GM12878 (cell line): ENCODE measurements around the gene UTP3. TPM values are rescaled to one million over a fixed set of nuclear protein-coding genes. Genes with fewer than 3 reads are reported as not detected.
A peak's percentile ranks its signal among the peaks of the same experiment; 100 is the strongest.

ENCODE experiments used
- BACH1 ChIP-seq: fragments of 450-650 bp; IDR thresholded peaks from 2 replicates; pipeline ENCODE4 v1.6.1; 2017; ENCODE audit warnings: mild to moderate bottlenecking, borderline replicate concordance
- BCL3 ChIP-seq: IDR thresholded peaks from 2 replicates; pipeline ENCODE4 v1.6.1; 2011; ENCODE audit warnings: borderline replicate concordance, low read depth, mild to moderate bottlenecking, moderate library complexity, low read length; ENCODE audit not compliant: insufficient read depth, poor library complexity, severe bottlenecking
- CHD4 ChIP-seq: fragments of 200-600 bp; sonication (generic); IDR thresholded peaks from 2 replicates; pipeline ENCODE4 v1.6.1; 2016; ENCODE audit warnings: mild to moderate bottlenecking
- ETV6 ChIP-seq, 2 experiments: fragments of 450-650 bp in 1 of 2; IDR thresholded peaks in 1 of 2; conservative IDR thresholded peaks in 1 of 2; 2 replicates each; pipeline ENCODE4 v1.6.1; 2014; ENCODE audit warnings: antibody characterized with exemption in 1 of 2, borderline replicate concordance in 1 of 2, low read depth in 1 of 2, mild to moderate bottlenecking in 1 of 2, moderate library complexity in 1 of 2
- KDM1A ChIP-seq: fragments of 200-600 bp; sonication (generic); IDR thresholded peaks from 2 replicates; pipeline ENCODE4 v1.6.1; 2016; ENCODE audit warnings: borderline replicate concordance
- NFYB ChIP-seq: IDR thresholded peaks from 2 replicates; pipeline ENCODE4 v1.6.1; 2011; ENCODE audit warnings: low read depth, mild to moderate bottlenecking, low read length, improper control_type of control experiment, moderate library complexity; ENCODE audit not compliant: insufficient read depth
- NR2C1 ChIP-seq: fragments of 450-650 bp; IDR thresholded peaks from 2 replicates; pipeline ENCODE4 v1.6.1; 2017; ENCODE audit warnings: antibody characterized with exemption, mild to moderate bottlenecking, moderate library complexity
- PAX5 ChIP-seq: IDR thresholded peaks from 2 replicates; pipeline ENCODE4 v1.6.1; 2011; ENCODE audit warnings: low read depth, low read length, borderline replicate concordance
- RAD51 ChIP-seq: fragments of 450-650 bp; IDR thresholded peaks from 2 replicates; pipeline ENCODE4 v1.6.1; 2016; ENCODE audit warnings: moderate library complexity, mild to moderate bottlenecking, inconsistent platforms
- RFX5 ChIP-seq: IDR thresholded peaks from 2 replicates; pipeline ENCODE4 v1.6.1; 2011; ENCODE audit warnings: low read depth, low read length, improper control_type of control experiment
- SIX5 ChIP-seq: IDR thresholded peaks from 2 replicates; pipeline ENCODE4 v1.6.1; 2011; ENCODE audit warnings: mild to moderate bottlenecking, low read depth, low read length, moderate library complexity; ENCODE audit not compliant: severe bottlenecking
- STAT1 ChIP-seq: fragments of 450-650 bp; conservative IDR thresholded peaks from 2 replicates; pipeline ENCODE4 v1.6.1; 2014; ENCODE audit warnings: antibody characterized with exemption, mild to moderate bottlenecking
- USF2 ChIP-seq: IDR thresholded peaks from 2 replicates; pipeline ENCODE4 v1.6.1; 2011; ENCODE audit warnings: low read depth, low read length, improper control_type of control experiment, borderline replicate concordance
- ZBED1 ChIP-seq: IDR thresholded peaks from 2 replicates; pipeline ENCODE4 v1.6.1; 2016; ENCODE audit warnings: borderline replicate concordance
- polyA plus RNA-seq, 11 experiments: library from polyadenylated mRNA; depleted of rRNA in 4 of 11; unstranded in 6 of 11; stranded (reverse) in 5 of 11; fragments of >200 nt; fragmentation: Nextera tagmentation in 4 of 11; fragmentation: Illumina TruSeq in 1 of 11; extraction: Ambion mirVana in 4 of 11; extraction: Trizol in 1 of 11; gene quantifications; 1 replicate in 1 of 11; 2 replicates in 10 of 11; pipeline versions ENCODE4 v1.2.1 to v1.2.3, GENCODE V29; 2011 to 2016; ENCODE audit warnings: inconsistent platforms in 2 of 11, missing spikeins in 2 of 11, low read depth in 1 of 11
- total RNA-seq, 4 experiments: library from RNA; depleted of rRNA in 3 of 4; stranded (reverse); fragments of >200 nt in 3 of 4; fragmentation: Illumina TruSeq in 1 of 4; extraction: Trizol in 1 of 4; gene quantifications; 2 replicates each; pipeline versions ENCODE4 v1.2.1 to v1.2.3, GENCODE V29; 2013 to 2021
- TF ChIP-seq, protein P1 (sequence below): IDR thresholded peaks from 2 replicates; pipeline ENCODE4 v1.6.1; 2012; ENCODE audit warnings: improper control_type of control experiment, low read depth, low read length; ENCODE audit not compliant: insufficient replicate concordance
- TF ChIP-seq, protein P2 (sequence below): fragments of 450-650 bp; formaldehyde crosslinking; IDR thresholded peaks from 2 replicates; pipeline ENCODE4 v1.4.0; 2022; ENCODE audit warnings: mild to moderate bottlenecking, moderate library complexity
- TF ChIP-seq, protein P3 (sequence below): IDR thresholded peaks from 2 replicates; pipeline ENCODE4 v1.6.1; 2012; ENCODE audit warnings: low read length, inconsistent platforms

The UTP3 gene
- total and polyA plus RNA-seq, 10 of the 15 experiments (the other 5 are each of a cell fraction or from before 2014, with no cell fraction given): 15.8 to 60.7 (median 22.5) TPM

- TF ChIP-seq USF2 (no peak), RFX5 (no peak), ZBED1 (peak; percentile 68; the same call in 1 of the 2 replicates), CHD4 (no peak), BCL3 (peak; percentile 20), NR2C1 (no peak), KDM1A (no peak), ETV6 (conservative IDR thresholded peaks at IDR 0.05 in 1 of 2, IDR thresholded peaks at IDR 0.05 in 1 of 2; ENCODE audit: borderline replicate concordance in 1 of 2, low read depth in 1 of 2) (peak in 1 of 2 experiments; percentile 86; a peak in 2 of 4 replicates), BACH1 (no peak), SIX5 (no peak), NFYB (no peak), PAX5 (peak; percentile 55; the same call in 1 of the 2 replicates), STAT1 (no peak), RAD51 (no peak)
- TF ChIP-seq, protein P1, sequence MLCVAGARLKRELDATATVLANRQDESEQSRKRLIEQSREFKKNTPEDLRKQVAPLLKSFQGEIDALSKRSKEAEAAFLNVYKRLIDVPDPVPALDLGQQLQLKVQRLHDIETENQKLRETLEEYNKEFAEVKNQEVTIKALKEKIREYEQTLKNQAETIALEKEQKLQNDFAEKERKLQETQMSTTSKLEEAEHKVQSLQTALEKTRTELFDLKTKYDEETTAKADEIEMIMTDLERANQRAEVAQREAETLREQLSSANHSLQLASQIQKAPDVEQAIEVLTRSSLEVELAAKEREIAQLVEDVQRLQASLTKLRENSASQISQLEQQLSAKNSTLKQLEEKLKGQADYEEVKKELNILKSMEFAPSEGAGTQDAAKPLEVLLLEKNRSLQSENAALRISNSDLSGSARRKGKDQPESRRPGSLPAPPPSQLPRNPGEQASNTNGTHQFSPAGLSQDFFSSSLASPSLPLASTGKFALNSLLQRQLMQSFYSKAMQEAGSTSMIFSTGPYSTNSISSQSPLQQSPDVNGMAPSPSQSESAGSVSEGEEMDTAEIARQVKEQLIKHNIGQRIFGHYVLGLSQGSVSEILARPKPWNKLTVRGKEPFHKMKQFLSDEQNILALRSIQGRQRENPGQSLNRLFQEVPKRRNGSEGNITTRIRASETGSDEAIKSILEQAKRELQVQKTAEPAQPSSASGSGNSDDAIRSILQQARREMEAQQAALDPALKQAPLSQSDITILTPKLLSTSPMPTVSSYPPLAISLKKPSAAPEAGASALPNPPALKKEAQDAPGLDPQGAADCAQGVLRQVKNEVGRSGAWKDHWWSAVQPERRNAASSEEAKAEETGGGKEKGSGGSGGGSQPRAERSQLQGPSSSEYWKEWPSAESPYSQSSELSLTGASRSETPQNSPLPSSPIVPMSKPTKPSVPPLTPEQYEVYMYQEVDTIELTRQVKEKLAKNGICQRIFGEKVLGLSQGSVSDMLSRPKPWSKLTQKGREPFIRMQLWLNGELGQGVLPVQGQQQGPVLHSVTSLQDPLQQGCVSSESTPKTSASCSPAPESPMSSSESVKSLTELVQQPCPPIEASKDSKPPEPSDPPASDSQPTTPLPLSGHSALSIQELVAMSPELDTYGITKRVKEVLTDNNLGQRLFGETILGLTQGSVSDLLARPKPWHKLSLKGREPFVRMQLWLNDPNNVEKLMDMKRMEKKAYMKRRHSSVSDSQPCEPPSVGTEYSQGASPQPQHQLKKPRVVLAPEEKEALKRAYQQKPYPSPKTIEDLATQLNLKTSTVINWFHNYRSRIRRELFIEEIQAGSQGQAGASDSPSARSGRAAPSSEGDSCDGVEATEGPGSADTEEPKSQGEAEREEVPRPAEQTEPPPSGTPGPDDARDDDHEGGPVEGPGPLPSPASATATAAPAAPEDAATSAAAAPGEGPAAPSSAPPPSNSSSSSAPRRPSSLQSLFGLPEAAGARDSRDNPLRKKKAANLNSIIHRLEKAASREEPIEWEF: no peak
- TF ChIP-seq, protein P2, sequence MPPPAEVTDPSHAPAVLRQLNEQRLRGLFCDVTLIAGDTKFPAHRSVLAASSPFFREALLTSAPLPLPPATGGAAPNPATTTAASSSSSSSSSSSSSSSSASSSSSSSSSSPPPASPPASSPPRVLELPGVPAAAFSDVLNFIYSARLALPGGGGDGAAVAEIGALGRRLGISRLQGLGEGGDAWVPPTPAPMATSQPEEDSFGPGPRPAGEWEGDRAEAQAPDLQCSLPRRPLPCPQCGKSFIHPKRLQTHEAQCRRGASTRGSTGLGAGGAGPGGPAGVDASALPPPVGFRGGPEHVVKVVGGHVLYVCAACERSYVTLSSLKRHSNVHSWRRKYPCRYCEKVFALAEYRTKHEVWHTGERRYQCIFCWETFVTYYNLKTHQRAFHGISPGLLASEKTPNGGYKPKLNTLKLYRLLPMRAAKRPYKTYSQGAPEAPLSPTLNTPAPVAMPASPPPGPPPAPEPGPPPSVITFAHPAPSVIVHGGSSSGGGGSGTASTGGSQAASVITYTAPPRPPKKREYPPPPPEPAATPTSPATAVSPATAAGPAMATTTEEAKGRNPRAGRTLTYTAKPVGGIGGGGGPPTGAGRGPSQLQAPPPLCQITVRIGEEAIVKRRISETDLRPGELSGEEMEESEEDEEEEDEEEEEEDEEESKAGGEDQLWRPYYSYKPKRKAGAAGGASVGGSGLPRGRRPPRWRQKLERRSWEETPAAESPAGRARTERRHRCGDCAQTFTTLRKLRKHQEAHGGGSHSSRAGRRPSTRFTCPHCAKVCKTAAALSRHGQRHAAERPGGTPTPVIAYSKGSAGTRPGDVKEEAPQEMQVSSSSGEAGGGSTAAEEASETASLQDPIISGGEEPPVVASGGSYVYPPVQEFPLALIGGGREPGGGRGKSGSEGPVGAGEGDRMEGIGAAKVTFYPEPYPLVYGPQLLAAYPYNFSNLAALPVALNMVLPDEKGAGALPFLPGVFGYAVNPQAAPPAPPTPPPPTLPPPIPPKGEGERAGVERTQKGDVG (CRISPR knock-in tag): no peak
- TF ChIP-seq, protein P3, sequence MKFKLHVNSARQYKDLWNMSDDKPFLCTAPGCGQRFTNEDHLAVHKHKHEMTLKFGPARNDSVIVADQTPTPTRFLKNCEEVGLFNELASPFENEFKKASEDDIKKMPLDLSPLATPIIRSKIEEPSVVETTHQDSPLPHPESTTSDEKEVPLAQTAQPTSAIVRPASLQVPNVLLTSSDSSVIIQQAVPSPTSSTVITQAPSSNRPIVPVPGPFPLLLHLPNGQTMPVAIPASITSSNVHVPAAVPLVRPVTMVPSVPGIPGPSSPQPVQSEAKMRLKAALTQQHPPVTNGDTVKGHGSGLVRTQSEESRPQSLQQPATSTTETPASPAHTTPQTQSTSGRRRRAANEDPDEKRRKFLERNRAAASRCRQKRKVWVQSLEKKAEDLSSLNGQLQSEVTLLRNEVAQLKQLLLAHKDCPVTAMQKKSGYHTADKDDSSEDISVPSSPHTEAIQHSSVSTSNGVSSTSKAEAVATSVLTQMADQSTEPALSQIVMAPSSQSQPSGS: peak; percentile 89
Observed at GRCh38 chr4:70678383-70678999, 9.8 kb upstream of the UTP3 start (continued).
